Retina (tissue), 1 donor: ENCODE data around the gene RAB1A.
"Not testable (repeated sequence)": the region's sequence is repeated elsewhere in the genome, so short reads cannot be mapped to it uniquely, and the experiment has no call there.

Source experiments
- DNase-seq: peaks from one replicate; pipeline ENCODE4 v3.0.0-alpha.2; 2016

Gene RAB1A

DNA sequence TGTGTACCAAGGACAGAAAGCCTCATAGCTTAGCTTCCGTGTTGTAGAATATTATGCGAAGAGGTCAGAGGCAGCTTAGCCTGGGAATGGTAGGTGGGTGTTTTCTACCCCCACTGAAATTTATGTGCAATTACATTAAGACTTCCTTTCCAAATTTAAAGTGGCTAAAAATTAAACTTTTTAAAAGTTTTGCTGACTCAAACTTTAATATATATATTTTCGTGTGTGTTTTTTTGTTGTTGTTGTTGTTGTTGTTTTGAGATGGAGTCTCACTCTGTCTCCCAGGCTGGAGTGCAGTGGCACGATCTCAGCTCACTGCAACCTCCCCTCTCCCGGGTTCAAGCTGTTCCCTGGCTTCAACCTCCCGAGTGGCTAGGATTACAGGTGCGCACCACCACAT, 4.3 kb upstream of the RAB1A start:
- no peak for DNase-seq

DNA sequence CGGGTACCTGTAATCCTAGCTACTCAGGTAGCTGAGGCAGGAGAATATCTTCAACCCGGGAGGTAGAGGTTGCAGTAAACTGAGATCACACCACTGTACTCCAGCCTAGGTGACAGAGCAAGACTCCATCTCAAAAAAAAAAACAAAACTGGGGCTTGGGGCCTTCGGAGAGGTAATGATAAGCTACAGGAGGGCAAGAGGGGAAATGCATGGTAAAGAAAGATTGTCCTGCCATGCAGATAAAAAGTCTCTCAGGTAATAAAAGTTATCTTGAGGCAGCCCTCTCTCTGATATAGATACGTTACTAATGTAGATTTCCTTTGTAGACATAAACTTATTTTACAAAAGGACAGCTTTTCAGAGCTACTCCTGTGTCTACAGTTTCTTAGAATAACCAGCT, 3.7 kb upstream of the RAB1A start:
- no peak for DNase-seq

DNA sequence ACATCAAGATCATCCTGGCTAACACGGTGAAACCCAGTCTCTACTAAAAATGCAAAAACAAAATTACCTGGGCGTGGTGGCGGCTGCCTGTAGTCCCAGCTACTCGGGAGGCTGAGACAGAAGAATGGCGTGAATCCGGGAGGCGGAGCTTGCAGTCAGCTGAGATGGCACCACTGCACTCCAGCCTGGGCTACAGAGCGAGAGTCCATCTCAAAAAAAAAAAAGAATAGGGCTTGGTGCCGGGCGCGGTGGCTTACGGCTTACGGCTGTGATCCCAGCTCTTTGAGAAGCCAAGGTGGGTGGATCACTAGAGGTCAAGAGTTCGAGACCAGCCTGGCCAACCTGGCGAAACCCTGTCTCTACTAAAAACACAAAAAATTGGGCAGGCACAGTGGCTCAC, 3.0 kb upstream of the RAB1A start:
- DNase-seq = not testable (repeated sequence)

DNA sequence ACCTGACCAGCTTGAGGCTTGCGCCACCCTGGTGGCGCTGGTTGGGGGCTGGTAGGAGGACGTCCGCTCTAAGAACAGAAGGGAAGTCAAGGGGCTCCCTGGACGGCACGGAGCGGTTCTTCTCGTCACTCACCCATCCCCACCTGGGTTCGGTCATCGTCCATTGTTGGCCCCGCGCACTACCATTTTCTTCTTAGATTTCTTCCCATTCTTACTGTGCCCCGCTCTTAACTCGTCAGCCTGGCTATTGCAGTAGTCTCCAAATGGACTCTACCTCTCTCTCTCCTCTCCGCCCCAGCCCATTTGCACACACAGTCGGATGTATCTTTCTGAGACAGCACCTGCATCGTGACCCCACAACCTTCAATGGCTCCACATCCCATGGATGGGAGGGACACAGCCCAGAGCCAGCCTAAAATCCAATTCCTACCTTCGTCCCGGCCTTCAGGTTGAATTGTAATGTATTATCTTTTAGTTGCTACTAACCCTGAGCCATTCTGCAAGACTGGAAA, 814 bp upstream of the RAB1A start:
- peak; percentile 79 for DNase-seq

DNA sequence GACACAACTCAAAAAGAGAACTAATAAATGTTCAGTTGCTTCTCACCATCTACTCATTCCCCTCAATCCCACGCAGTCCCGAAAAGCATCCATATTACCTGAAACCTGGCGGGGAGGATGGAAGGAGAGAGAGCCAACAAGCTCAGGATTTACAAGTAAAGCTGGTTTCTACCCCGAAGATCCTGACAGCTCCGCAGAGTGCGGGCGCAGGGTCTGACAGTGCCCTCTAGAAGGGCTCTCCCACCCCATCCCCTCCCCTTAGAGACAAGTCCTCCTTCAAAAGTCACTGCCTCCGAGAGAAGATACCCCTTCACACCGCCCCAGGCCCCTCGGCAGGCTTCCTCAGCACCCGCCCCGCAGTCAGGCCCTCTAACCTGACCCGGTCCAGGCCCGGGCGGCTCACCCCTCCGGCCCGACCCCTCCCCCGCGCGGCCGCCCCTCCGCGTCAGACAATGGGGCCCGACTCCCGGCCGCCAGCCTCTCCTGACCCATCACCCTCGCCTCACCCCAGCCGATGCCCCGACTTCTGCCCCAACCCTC, 550 bp downstream of the RAB1A start:
- peak; percentile 54 for DNase-seq

DNA sequence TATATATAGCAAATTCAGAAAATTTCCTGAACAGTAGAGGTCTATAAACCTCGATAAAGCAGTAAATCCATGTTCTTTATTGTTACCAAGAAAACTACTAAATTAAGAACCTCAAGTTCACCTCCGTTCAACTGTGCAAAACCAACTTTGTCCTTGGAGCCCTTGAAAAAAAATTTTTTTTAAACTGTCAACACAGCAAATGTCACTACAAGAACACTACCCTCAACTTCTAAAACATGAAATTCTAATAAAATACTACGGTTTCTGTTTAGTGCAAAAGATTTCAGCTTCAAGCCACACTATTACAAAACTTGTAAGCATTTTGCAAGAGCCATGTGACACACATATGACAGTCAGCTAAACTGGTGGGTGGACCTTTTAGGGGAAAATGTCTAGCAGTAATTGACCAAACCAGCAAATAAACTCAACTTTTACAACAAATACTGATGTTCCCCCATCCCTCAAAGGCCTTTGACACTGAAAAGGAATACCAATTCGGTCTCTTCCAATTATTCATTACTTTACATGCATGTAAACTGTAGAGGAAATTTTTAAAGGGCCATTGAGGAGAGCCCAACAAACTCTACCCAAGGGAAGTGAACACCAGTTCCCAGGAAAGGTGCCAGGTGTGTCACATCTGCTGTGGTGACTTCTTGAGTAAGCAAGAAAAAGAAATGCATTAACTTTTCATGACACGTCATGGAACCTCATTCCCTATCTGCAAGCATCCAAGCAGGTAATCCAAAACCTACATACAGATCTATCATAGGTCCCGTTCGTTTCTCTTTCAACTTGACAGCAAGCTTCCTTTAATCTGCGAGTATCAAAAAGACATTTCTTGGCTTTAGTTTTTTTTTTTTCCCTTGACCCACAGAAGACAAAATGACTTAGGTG, 1.4 kb downstream of the RAB1A start:
- no peak for DNase-seq

DNA sequence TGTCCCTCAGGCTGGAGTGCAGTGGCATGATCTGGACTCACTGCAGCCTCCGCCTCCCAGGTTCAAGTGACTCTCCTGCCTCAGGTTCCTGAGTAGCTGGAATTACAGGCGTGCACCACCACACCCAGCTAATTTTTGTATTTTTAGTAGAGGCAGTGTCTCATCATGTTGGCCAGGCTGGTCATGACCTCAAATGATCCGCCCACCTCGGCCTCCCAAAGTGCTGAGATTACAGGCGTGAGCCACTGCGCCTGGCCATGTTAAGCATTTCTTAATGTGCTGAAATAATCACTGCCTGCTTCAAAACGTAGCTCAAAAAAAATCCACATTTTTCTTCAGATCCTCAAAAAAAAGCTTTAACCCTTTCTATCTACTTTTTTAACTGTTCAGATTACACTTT, 4.4 kb downstream of the RAB1A start:
- DNase-seq = not testable (repeated sequence)

DNA sequence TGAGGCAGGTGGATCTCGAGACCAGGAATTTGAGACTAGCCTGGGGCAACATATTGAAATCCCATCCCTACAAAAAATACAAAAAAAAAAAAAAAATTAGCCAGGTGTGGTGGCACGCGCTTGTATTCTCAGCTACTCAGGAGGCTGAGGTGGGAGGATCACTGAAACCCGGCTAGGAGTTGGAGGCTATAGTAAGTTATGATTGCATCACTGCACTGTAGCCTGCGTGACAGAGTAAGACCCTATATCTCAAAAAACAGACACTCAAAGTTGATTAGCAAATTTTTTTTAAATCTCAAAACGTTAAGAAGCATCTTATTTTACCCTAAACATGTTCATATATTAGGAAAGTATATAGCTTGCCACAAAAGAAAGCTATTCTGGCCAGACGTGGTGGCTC, 7.6 kb downstream of the RAB1A start:
- DNase-seq = no peak

DNA sequence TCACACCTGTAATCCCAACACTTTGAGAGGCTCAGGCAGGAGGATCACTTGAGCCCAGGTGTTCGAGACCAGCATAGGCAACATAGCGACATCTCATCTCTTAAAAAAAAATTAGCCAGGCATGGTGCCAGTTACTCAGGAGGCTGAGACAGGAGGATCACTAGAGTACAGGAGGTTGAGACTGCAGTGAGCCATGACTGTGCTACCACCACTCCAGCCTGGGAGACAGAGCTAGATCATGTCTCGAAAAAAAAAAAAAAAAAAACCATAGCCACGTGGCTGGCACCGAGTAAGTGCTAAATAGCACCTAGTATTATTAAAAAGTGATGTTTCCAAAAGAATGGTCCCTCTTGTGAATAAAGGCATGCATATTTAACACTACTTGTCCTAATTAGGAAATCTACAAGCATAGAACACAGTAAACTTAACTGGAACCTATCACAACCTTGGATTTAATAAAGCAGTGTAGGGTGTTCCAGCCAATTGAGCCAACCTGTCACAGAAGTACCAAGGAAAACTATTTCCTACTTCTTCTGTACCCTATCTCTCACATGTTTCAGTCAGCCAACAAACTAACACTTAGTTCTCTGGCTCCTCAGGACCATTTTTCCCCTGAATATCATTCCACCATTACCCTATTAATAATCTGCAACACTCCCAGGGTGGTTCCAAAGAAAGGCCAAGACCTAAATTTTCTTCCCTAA, 8.8 kb downstream of the RAB1A start:
- no peak for DNase-seq

DNA sequence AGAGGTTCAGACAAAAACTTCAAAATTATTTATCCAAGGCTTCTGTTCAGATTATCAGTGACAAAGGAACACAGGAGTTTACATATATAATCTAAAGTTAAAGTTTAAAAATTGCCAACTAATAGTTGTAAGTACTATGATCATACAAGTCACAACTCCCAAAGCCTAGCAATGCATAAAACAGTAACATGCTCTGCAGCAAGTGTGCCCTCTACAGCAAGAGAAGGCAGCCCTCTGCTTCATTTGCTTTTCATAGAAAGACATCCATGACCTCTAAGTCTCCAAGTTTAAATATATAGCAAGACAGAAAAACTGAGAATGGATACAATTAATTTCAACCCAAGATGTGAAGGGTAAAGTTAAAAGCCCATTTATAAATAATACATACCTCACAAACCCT, 13.3 kb downstream of the RAB1A start:
- DNase-seq = no peak

DNA sequence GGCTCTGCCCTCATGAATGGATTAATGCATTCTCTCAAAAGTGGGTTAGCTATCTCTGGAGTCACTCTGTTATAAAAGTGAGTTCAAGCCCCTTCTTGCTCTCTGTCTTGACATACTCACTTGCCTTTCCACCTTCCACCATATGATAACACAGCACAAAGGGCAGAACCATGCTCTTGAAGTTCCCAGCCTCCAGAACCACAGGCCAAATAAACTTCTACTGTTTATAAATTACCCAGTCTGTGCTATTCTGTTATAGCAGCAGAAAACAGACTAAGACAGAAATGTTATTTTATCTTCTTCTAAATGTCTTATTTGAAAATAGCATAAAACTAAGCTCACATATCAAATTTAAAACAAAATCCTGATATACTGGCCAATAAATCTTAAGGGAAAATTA, 15.0 kb downstream of the RAB1A start:
- DNase-seq = no peak

DNA sequence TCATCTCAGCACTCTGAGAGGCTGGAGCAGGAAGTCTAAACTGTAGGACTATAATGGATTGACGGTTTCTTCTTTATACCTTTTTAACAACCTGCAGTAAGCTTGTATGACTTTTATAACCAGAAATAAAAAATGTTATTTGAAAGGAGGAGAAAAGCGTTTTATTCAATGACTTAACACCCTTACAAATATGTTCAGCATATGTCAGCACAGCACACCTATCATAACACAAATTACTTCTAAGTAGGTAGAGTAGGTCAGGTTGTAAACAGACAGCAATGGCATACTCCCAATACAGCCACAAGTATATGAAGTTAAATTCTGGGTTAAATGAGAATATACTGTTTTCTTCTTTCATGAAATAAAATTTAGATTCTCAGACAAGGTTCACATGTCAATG, 16.1 kb downstream of the RAB1A start:
- no peak for DNase-seq

DNA sequence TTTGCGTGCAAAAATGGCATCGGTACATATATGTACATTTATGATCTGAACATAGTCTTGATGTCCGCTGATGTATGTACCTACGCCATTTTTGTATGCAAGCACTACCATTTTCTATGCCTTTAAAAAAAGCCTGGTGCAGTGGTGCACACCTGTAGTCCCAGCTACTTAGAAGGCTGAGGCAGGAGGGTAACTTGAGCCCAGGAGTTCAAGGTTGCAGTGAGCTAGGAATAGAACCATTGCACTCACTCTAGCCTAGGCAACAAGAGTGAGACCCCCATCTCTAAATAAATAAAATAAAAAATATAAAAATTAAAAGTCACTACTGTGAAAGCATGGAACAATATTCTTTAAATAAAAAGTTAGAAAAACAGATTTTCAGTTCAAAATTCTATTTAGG, 16.7 kb downstream of the RAB1A start:
- DNase-seq = no peak

DNA sequence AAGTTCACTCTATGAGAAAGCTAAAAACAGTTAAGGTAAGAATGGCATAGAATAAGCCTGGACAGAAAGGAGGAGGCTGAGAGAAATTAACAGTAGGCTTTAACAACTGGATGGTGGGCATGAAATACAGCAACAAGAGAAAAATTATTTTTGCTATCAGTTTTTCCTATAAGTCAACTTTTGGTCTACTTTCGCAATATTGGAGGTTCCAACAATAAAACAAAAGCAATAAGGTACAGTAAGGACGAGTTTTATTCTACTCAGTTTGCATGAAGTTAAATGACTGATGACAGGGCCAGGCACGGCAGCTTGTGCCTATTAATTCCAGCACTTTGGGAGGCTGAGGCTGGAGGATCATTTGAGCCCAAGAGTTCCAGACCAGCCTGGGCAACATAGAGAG, 17.3 kb downstream of the RAB1A start:
- DNase-seq = no peak

DNA sequence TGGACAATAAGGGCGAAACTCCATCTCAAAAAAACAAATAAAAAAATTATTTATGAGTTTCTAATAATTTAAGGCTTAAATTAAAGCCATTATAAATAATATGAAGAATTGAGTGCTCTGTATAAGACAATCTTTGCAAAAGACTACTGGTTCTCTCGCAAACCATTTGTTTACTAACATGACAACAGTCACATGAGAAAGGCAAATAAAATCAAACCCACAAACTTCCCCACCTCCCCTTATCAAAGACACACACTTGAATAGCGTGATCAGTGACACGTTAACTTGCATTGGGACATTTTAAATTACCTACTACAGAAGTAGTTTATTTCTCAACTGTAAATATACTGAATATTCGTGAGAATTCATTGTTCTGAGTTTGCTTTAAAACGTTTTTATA, 21.1 kb downstream of the RAB1A start:
- DNase-seq = no peak

DNA sequence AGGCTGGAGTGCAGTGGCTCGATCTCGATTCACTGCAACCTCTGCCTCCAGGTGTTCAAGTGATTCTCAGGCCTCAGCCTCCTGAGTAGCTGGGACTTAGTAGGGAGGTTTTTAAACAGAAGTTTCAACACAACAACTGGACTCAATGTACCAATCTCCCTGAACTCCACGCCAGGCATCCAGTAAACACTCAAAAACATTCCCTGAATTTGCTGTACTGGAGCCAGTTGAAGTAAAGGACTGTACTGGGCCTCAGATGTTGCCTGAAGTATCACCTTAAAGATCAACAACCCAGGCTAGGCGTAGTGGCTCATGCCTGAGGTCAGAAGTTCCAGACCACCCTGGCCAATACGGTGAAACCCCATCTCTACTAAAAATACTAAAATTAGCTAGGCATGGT, 22.4 kb downstream of the RAB1A start:
- DNase-seq = no peak

DNA sequence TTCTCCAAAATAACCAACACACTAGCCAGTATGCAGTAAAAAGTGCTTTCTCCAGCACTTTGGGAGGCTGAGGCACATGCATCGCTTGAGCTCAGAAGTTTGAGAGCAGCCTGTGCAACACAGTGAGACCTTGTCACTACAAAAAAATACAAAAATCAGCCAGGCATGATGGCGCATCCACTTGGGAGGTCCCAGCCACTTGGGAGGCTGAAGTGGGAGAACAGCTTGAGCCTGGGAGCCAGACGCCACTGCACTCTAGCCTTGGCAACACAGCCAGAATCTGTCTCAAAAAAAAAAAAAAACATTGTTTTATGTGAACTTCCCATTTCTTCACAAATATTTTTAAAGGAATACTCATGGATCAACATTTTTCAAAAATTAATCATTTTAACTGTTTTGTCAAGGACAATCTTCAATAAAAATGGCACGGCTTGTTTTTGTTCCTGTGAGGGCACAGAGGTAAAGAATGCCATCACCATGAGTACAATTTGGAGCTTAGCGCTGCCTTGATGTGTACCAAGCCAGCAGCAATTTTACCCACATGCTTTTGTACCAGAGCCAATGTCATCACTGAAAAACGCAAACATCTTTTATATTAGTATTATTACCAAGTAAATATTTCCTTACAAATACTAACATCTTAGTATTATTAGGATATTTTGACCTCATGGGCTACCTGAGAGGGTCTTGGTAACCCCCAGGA, 26.7 kb downstream of the RAB1A start:
- peak; percentile 7 for DNase-seq

DNA sequence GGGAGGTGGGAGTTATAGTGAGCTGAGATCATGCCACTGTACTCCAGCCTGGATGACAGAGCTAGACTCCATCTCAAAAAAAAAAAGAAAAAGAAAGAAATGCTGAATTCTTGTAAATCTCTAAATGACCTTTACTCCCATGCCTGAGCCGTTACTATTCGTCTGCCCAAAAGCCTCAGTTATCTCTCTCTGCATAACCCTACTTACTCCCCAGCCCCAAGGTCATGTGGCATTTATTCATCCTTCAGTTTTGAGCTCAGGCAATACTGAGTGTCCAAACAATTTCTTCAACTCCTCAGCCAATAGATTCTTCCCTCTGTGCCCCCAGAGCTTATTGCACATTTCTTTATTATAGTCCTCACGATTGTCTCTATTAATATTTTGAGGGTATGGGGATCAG, 28.8 kb downstream of the RAB1A start:
- DNase-seq = no peak

DNA sequence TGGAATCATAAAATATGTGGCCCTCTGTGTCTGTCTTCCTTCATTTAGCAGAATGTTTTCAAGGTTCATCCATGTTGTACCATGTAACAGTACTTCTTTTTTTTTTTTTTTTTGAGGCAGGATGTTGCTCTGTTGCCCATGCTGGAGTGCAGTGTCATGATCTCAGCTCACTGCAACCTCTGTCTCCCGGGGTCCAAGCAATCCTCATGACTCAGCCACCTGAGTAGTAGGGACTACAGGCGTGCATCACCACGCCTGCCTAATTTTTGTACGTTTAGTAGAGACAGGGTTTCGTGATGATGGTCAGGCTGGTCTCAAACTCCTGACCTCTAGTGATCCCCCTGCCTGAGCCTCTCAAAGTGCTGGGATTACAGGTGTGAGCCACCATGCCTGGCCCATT, 31.2 kb downstream of the RAB1A start:
- DNase-seq = no peak

DNA sequence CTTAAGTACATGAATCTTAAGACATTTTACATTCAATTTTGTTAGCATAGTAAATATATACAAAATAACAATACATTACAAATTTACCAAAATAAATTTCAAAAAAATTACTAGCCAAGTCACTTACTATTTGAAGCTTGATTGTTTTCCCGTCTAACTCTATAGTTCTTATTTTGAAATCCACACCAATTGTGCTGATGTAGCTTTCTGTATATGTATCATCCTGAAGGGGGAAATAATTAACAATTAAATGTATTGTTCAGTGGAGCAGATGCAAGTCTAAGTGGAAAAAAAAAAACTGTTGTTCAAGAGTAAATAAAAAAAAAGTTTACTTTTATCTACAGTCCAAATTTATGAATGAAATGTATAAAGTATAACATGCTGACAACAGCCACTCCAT, 32.1 kb downstream of the RAB1A start:
- DNase-seq = no peak

DNA sequence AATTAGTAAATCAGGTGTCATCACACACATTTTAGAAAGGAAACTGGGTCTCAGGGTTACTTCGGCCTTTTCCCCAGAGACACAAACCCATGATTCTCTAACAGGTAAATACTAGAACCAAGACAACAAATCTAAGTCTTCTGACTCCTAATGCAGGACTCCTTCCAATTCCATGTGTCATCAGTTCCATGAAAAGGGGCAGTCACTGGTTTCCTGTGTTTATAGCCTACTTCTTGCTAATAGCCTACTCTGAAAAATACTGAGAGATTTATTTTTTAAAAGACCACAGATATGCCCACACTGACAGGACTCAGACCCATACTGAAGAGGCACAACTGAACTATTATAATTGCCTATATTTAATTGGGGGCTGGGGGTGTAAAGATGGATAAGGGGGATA, 33.0 kb downstream of the RAB1A start:
- DNase-seq = no peak

DNA sequence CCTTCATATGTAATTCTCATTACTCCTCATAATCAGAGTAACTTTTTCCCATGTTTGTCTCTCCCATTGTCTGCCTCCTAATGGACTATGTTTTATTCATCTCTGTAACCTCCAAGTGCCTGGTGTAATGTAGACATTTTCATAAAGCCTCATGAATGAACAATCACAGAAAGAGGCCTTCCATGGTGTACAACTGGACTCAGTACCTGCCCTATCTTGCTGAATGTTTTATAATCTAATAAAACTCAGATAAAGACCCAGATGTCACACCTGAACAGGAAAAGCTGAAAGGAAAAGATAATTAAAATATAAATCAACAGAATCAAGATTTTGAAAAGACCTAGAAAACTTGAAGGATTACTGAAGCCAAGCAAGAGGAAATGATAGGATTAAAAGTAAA, 36.7 kb downstream of the RAB1A start:
- no peak for DNase-seq

DNA sequence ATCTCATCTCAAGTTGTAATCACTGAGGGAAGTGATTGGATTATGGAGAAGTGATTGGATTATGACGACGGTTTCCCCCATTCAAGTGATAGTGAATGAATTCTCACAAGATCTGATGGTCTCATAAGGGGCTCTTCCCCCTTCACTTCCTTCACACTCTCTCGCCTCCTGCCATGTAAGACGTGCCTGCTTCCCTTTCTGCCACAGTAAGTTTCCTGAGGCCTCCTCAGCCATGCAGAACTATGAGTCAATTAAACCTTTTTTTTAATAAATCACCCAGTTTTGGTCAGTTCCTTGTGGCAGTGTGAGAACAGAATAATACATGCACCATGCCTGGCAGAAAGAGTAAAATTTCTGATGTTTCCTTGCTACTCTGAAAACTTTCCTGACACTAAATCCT, 37.1 kb downstream of the RAB1A start:
- DNase-seq = no peak
